ENCODE measurements around the gene MARCHF3.
"Not testable (repeated sequence)": the region's sequence is repeated elsewhere in the genome, so short reads cannot be mapped to it uniquely, and the experiment has no call there.

Gene MARCHF3

DNA sequence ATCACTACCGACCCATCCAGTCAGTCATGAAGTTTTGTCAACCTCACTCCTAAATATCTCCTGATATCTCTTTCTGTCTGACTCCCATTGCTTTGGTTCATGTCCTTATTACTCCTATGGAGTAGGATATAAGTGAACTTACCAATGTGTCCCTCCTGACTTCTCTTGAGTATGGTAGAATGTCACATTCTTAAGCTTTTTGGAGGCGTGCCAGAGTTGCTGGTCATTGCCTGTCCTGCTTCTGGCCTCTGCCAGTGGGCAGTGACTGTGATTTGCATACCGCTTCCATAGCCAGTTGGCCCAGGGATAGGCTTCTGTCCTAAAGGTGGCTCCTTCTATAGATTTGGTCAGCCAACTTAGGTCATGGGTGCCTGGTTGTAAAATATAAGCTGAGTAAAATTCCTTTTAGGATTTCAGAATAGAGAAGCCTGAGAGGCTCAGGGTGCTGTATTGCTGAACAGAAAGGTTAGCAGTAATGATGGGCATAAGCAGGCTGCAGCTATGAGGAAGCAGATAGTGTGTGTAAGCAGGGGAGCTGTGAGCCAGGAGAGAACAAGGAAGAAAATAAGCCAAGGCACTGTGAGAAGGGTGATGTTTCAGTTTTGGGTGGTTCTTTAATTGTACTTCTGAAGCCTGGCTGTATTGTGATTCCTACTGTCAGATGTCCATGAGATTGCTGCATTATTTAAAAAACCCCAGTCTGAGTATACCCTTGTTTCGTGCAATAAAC, 16.1 kb upstream of the MARCHF3 start:
- DNase-seq: peak; percentile 13

DNA sequence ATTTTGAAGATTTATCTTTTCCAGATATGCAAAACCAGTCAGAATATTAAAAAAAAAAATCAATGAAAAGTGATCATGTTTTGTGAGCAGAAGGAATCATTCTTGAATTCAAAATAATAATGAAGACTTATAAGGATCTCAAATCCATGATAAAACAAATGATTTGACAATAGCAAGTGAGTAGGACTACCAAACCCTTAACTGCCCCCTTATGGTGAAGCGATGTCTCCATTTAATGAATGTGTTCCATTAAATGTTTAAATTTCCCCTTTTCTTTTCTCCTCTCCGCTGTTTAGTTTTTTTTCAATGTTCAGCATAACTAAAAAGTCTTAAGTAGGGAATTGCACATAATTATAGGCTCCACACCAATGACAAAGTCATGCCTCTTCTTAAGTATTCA, 12.2 kb upstream of the MARCHF3 start:
- peak; percentile 9 for DNase-seq

DNA sequence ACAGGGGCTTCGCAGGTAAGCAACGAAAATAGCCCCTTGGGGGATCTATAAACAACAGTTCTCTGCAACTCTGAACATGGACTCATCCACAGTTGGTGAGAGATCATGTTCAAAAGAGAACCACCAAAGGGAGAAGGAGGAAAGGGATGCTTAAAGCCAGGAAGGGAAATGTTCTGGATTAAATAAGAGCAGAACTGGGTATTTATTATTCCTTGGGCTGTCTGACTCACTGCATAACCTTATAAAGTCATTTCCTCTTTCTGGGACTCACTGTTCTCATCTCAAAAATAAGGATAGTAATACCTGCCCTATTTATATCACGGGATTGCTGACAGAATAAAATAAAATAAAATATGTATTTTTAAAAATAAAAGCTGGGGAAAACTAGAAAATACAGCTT, 11.2 kb upstream of the MARCHF3 start:
- peak; percentile 45 for DNase-seq

DNA sequence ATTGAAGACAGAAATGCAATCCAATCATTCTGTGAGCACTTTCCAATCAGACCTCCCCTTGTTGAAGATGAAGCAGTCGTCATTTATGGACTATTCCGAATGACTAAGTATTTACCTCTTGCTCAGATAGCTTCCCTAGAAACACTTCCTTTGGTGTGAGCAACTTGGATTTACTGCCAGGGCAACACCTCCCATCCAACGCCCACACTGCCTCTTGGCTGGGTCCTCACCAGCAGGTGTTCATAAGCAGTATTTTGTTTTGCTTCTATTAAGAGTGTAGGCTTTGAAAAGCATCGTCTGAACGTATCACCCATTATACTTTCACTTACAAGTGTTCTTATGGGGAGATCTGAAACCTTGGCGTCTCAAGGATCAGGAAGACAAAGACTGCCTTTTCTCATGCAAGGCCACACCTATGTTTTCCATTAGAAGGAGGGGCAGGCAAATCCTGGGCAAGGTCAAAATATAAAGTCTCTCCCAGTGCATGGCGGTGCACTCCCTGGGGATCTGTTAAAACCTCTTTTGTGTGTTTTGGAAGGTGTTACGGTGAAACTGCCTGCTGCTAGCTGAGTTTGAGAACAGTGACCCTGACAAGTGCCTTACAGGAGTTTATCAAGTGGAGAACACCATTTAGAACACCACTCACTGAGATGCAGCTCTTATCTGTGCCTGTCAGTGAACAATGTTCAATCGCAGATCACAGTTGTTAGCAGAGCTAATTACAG, 10.6 kb upstream of the MARCHF3 start:
- peak; percentile 35 for DNase-seq

DNA sequence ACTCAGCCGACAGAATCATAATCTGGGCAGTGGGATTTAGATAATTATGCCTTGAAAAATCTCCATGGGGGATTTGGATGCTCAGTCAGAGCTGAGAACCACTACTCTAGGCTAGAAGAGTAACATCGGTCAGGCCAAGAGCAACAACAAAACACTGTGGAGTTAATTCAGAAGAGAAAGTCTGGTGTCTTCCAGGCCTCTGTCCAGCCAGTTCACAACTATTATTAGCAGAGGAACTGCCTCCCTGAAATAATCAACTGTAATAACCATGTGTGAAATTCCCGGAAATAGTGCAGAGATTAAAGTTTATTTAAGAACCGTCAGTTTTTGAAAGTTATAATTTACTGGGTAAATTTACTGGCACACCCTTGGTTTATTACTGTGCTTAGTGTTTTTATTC, 8.2 kb upstream of the MARCHF3 start:
- no peak for DNase-seq

DNA sequence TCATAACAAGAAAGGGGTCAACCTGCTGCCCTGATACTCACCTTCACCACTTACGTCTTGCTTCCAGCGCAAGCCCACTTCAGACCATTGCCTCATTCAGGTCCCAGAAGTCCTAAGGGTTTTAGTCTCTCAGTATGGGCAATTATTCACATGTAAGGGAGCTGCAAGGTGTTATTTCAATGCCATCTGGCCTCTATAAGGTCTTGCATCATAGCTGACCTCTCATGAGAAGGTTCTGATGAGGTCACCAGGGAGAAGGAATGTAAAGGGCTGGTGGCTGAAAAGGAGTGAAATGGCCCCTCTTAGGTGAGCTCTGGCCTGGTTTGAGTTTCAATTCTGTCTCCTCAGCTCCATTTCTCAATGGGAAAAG, 1.5 kb upstream of the MARCHF3 start:
- DNase-seq: peak; percentile 35

DNA sequence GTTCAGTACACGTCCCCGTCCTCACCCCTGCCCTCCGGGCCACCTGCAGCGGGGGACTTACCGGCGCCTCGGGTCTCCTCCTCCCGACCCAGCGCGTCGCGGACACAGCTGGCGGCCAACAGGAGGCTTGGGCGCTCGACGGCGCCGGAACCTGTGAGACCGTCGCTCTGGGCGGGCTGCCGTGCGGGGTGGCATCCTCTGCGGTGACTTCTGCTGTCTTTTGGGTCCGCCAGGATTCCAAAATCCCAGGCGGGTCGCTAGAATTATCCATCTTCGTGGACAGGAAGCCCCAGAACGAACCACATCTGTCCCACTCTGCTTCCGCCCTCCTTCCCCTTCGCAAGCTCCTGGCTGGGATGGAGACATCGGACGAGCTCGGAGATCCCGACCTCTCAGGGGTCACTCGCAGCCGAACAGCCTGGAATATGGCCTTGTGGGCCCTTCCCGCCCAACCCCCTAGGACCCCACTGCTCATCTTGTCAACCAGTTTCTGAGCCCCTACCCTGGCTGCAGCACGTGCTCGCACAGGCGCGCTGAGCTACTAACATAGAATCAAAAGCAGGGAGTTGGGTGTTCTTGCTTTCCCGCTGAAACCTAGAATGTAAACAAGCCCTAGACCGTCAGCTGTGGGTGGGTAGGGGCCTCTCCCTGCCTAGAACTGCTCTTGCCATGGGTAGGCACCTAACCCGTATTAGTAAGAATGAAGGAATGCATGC, 947 bp upstream of the MARCHF3 start:
- no peak for DNase-seq

DNA sequence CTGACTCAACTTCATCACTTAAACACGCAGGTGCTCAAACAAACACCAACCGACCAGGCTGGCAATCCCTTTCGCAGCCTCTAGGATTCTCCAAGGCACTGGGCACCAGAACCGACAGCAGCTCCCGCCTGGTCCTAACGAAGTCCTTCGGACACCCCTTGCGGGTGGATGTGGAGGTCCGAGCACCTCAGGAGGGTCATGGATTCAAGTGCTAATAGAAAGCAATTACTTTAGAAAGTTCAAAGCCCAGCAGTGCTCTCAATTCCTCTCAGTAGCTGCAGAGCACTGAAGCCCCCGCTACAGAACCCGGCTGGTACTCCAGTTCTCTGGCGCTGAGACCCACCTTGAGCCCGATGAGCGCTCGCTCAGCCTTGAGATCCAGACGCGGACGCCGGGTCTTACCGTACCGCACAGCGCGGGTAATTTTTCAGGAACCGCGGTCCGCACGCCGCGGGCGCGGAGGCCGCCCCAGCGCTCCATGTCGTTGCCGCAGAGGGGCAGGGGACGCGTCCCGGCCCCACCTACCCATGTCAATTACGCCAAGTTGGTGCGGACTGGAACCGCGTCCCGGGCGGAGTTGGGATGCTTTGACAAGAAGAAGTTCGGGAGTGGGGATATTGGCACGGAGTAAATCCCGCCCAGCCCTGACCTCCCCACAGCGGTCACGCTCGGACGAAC, 638 bp downstream of the MARCHF3 start:
- peak; percentile 78 for DNase-seq

DNA sequence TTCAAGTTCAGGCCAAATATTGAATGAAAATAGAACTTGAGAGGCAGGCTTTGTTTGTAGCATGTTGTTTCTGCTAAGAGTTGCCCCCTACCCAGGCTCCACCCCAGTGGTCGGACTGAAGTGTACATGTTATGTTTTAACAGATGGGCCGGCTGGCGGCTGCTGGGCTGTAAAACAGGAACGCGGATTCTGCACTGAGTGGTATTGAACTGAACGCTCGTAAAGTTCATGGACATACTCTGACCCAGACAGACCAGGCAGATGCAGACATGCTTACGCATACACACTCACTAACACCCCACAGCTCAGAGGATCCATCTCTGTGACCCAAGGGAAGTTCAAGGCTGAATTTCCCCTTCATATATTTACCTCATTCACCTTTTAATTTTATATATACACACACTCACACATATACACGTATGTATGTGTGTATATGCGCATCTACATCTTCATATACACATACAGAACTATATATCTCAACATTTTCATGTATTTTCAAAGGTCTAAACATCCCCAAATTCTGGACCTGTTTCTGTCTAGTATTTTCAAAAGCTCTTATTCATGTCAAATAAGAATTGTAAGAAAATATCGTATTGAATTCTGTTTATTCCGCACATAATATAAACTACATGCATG, 1.4 kb downstream of the MARCHF3 start:
- peak; percentile 81 for DNase-seq

DNA sequence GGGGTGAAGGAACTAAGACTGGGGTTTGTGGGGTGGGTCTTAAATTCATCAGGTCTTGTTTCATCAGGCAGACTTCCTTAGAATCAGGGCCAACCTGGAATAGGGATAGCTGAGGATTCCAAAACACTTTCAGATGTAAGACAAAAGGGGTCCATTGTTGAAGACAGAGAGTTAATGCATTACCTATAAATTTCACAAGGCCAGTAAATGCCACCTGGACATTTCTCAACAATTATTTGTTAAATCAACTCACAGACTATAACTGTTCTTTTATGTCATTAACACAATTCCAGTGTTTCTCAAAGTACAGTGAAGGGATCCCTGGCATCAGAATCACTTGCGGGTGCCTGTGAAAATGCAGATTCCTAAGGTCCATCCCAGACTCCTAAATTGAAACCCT, 2.8 kb downstream of the MARCHF3 start:
- no peak for DNase-seq

DNA sequence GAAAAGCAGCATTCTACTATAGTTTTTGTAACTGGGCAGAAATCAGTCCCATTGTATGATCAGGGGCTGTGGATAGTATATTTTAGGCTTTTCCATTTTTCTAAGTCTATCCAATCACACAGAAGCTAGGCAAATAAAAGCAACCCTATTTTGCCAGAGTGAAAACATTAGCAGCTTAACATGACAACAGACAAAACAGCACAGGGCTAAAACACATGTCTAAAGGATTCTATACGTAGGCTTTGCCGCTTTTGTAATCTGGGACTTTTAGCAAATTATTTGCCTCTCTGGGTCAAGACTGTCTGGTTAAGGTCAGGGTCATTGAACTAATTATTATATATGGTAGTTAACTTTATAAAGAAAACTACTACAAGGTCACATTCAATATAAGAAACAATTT, 4.2 kb downstream of the MARCHF3 start:
- no peak for DNase-seq

DNA sequence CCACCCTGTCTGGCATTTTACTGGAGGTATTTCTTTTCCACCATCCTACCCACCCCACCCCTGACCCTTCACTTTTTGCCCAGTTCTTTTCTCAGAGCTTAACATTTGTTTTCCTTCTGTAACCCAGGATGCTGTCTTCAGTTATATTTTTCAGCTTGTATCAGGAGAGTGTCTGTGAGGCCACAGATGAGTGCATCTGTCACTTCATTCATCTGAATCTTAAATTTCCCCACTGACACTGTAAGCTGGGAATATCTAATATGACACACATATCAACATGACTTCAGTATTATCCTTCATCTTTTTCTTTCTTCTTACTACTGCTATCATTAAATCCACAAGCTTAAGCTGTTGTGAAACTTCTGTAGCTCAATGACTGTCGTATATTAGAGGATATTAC, 4.9 kb downstream of the MARCHF3 start:
- no peak for DNase-seq

DNA sequence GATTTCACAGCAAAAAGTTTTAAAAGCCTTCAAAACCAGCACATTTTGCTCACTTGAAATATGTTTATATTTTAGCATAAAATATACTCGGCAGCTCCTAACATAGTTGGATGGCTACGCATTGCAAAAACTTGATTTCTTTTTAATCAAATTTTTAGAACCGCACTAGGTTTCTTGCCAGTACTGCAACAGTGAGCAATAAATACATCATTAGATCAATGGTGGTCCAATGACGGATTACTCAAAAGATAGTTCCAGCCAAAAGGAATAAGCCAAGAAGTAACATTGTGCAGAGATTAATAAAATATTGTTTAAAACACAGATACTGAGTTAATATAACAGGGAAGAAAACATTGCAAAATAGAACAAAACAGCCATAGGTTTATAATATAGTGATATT, 5.5 kb downstream of the MARCHF3 start:
- no peak for DNase-seq

DNA sequence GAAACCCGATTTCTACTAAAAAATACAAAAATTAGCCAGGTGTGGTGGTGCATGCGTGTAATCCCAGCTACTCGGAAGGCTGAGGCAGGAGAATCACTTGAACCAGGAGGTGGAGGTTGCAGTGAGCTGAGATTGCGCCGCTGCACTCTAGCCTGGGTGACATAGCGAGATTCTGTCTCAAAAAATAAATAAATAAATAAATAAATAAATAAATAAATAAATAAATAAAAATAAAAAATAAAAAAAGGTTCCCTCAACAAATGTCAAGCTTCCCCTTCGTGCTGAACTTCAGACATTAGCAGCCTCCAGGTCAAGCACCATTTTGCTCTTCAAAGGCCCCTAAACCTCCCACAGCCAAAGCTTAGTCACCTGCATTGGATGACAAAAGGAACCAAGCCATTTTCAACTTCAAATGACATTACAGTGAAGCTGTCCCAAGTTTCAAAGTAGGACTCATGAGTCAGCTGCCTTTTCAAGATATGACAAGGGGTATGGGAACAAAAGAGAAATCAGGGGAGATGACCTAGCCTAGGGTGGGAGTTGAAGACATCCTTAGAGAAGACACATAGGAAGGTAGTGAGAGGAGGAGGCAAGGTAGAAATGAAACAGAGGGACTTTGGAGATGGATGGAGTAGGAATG, 6.7 kb downstream of the MARCHF3 start:
- DNase-seq: not testable (repeated sequence)

DNA sequence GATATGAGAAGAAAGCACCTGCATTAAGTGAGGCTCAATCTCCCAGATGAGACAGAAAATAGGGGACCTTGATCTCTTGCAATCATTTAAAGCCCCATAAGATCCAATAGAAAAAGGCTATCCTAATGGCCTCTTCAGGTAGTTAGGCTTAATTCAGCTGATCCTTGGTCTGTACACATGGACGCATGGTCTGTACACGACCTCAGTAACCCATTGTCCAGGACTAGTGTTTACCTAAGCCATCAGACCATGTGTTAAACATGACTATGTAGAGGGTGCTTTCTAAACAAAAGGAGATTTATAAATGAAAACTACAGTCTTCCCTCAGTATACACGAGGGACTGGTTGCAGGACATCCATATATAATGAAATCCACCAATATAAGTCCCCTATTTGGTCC, 7.5 kb downstream of the MARCHF3 start:
- DNase-seq: no peak

DNA sequence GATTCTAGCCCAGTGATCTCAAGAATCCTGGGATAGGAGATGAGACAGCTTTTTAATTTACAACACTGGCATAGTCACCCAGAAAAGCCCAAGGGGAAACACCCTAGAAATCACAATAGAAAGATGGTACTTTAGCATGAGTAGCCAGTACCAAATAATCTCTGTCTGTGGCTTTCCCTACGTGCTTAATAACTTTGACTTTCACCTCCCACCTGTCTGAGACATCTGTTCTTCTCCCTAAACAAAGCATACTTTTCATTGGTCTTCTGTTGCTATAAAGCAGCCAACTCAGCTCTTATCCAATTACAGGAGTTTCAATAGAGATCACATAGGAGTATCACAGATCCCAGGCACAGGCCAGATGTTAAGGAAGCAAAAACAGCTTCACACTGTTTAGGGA, 10.4 kb downstream of the MARCHF3 start:
- DNase-seq: no peak

DNA sequence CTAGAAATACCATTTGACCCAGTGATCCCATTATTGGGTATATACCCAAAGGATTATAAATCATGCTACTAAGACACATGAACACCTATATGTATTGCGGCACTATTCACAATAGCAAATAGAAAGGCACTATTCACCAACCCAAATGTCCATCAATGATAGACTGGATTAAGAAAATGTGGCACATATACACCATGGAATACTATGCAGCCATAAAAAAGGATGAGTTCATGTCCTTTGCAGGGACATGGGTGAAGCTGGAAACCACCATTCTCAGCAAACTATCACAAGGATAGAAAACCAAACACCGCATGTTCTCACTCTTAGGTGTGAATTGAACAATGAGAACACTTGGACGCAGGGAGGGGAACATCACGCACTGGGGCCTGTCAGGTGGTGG, 13.6 kb downstream of the MARCHF3 start:
- not testable (repeated sequence) for DNase-seq

DNA sequence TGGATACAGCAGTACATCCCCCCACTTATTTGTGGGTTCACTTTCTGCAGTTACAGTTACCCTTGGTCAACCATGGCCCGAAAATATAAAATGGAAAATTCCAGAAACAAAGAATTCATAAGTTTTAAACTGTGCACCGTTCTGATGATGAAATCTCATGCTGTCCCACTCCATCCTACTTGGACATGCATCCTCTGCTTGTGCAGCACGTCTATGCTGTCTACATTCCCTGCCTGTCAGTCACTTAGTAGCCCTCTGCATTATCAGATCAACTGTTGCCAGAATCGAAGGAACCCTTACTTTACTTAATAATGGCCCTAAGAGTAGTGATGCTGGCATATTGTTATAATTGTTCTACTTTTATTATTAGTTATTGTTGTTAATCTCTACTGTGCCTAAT, 14.6 kb downstream of the MARCHF3 start:
- DNase-seq: no peak

DNA sequence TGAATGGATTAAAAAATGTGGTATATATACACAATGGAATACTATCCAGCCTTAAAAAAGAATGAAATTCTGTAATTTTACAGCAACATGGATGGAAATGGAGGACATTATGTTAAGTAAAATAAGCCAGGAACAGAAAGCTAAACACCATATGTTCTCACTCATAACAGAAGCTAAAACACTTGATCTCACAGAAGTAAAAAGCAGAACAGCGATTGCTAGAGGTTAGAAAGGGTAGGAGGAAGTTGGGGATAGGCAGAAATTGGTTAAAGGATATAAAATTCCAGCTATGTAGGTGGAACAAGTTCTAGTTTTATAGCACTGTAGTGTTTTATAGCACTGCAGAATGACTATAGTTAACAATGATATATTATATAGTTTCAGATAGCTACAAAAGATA, 15.8 kb downstream of the MARCHF3 start:
- DNase-seq: no peak

DNA sequence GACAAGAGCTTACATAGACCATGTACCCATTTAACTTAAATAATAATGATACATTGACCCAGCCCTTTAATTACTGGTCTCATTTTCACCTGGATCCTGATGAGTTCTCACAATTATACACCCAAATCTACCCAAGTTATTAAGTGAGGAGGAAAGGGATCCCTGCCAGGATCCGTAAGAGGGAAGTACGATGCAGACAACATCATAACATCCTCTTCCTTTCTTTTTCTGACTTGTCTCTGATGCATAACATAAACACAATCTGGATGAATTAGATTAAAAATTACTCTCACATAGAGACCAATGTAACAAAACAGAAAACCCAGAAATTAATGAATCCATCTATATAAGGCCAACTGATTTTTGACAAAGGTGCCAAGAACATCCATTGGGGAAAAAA, 17.0 kb downstream of the MARCHF3 start:
- peak; percentile 29 for DNase-seq

DNA sequence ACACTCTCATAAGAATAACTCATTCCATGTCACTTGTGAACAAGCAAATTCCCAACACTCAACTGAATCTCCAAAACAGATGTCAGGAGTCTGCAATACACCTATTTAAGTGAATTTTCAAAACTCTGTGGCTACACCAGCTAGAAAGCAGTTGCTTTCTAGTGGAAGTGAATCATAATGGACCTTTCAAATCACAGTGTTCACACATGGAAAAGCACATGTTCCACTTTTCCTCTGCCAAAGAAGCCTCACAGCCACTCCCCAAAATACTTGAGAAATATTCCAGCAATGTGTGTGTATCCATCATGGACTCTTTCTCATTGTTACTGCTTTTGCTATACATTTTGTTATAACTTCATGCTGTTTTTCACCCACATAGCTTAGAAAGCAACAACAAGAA, 17.4 kb downstream of the MARCHF3 start:
- peak; percentile 84 for DNase-seq

DNA sequence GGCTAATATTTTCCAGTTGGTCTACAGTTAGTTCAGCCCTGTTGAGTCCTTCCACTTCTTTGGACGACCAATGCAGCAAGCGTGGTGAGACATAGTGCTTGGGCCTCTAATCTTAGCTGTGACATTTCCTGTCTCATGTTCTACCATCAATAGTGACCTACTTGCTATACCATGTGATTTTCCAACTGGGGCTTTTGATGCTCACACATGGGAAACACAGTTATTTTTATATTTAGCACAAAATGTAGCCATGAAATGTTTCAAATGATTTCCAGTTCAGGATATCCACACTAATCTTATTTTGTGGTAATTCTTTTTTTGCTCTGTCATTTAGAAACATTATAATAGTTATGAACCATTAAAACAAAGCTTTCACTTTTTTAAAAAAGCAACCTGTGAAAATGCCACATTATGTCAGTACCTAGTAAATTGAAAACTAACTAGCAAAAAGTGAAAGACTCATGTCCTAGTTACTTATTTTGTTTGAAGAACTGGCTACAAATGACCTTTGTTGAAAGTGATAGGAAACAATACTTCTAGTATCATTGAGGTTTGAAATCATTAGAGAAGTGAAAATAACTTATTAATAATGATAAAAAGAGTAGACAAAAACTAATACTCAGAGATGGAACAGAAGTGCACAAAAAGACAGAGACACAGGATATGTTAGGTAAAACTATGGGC, 18.3 kb downstream of the MARCHF3 start:
- no peak for DNase-seq
